ENCODE measurements around the gene VPS35L.
A peak's percentile ranks its signal among the peaks of the same experiment; 100 is the strongest.

The VPS35L gene

DNA sequence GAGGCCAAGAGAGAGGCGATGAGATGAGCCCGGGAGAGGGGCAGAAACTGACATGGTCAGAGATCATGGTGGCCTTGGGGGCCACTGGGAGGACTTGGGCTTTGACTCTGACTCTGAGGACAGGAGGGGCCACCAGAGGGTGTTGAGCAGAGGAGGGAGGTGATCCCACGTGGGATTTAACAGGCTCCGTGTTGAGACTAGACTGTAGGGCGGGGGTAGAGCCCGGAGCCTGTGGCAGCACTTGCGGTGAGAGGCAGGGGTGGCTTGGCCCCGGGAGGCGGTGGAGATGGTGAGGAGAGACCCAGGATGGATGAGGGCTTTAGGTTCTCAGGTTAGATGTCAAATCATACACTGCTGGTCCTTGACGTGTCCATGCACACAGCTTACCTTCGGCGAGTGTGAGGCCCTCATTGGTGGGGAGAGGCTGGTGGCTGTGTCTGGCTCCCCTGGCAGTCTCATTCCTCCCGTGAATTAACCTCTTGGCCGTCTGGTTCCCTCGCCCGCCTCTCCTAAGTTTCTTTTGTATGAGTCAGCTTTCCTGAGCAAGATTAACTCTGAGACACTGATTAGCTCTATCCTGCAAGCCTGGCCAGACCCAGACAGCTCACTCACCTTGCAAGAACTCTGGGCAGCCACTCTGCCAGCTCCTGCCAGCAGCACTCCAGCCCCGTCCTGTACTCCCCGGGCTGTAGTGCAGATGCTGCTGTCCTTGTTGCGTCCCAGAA is 39.7 kb downstream of the VPS35L start:
- DNase-seq = peak; percentile 67

DNA sequence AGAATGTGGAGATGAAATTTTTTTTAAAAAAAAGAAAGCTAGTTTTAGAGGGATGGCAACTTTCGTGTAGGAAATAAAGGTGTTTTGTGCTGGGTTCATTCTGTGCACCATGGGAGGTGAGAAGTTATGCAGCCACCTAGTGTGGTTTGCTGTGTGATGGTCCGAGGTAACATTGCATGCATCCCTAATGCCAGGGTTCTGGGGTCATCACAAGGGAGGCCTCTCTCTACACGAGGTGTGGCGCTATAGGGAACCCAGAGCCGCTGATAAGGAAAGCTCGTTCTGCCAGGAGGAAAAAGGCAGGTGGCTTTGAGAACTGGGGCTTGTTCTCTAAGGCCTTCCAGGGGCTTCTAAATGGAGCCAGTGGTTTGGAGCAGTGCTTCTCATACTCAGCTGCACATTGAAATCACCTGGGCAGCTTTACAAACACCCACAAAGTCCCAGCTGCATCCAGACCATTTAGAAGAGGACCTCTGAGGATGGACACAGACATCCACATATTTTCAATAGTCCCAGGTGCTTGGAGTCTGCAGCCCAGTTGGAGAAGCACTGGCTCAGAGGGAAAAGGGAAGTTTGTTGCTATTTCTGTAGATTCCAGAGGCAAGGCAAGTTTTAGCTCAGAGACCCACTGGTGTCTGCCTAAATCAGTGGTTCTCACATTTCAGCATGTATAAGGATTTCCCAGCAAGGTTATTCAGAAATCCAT is 43.5 kb downstream of the VPS35L start:
- DNase-seq = no peak

DNA sequence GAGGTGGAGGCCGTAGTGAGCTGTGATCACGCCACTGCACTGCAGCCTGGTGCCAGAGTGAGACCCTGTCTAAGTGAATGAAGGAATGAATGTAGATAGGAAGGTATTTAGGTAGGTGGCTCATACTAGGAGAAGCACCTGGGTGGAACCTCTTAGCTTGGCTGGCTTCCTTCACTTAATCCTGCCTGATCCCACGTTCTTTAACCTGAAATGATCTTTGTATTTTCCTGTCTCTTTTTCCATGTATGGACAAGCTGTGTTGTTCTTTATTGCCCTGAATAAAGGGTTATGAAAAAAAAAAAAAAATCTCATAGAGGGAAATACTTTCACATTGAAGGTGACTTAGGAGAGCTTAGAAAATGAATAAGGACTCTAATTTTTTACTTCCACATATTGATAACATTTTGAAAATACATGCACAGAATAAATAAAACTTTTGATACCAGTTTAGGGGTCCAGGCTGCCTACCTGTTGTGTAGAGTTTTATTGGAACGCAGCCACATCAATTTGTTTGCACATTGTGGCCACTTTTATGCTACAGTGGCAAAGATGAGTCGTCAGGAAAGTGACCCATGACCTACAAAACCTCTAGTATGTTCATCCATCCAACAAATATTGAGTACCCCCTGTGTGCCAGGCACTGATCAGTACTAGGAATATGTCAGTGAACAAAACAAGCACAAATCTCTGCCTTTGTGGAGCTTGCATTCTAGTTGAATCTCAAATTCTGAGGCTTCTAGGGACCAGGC is 44.6 kb downstream of the VPS35L start:
- no peak for DNase-seq

DNA sequence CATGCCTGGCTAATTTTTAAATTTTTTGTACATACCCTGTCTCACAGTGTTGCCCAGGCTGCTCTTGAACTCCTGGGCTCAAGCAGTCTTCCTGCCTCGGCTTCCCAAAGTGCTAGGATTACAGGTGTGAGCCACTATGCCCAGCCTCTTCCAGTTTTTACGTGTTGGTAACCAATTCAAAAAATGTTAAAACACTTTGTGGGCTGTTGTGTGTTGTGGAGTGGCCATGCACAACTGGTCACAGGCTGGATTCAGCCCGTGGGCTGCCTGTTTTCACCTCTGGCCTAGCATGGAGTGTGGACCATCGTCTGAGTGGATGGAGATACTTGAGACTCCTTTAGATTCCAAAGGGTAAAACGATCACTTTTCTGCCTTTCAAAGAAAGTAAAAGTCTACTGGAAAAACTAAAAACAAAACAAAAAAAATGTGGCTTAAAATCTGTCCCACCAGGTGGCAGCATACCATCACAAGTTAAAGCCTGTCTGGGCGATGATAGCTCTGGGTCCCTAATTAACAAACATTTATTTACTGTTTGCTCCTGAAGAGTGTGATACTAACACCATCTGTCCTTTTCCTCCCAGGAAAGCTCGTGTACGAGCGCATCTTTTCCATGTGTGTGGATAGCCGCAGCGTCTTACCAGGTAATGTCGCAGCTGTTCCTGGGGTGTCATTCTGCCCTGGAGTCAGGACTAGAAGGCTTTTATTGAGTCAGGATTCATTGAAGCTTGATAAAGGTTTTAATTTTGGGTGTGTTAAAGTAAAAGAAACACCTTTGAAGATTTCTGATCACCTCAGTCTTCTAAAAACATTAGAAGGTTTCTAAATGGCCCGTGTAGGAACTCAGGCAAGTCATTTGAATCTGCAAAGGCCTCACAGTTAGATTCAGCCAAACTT is 45.8 kb downstream of the VPS35L start:
- peak; percentile 31 for DNase-seq

DNA sequence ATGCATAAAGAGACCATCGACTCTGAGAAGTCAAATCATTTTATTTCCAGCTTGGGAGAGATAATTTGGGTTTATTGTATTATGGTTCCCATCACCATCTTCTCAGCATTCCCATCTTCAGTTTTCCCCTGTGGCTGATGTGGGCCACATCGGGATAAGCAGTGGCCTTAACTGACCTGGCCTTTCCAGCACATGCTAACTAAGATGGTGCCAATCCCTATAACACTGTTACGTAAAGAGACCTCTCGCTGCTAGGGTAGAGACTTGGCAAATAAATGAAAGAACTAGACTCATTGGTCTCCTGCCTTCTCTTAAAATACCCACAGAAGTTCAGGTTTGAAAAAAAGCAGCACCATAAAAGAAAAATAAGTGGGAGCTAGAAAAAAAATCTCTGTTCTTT is 49.4 kb downstream of the VPS35L start:
- no peak for DNase-seq

DNA sequence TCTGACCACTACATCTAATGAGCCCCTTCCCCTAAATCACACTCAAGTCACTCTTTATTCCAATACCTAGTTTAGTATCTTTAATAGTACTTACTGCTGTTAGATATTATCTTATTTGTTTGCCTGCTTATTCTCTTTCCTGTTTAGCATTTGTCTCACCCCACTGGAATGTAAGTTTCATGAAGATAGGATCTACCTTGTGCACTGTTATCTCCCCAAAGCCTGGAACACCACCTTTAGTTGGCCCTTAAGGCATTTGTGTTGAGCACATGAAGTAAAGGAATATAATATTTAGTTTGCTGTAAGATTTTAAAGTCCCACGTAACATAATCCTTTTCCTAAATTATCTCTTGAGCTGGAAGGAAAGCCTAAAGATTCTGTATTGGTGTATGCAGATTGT is 50.2 kb downstream of the VPS35L start:
- no peak for DNase-seq

DNA sequence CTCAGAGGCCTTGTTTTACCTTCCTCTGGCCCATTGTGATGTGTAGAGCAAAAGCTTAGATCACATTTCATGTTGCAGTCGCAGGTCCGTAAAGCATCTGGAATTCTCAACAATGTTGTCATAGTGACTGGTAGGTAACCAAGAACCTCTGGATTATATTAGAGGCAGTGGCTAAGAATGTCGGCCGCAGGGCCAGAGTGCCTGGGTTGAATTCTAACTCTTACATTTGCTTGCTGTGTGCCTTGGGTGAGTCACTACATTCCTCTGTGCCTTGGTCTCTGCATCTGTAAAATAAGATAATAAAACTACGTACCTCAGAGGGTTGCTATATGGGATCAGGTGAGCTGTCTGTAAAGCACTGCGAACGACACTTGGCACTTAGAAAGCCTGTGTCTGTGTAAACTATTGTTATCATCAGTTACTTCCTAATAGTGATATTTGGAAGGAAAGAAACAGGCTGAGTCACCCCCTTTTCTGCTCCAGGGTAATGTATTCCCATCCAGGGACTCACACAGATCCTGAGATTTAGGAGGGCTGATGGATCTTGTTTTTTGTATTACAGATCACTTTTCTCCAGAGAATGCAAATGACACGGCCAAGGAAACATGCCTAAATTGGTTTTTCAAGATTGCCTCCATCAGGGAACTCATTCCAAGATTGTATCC is 52.2 kb downstream of the VPS35L start:
- DNase-seq = peak; percentile 67

DNA sequence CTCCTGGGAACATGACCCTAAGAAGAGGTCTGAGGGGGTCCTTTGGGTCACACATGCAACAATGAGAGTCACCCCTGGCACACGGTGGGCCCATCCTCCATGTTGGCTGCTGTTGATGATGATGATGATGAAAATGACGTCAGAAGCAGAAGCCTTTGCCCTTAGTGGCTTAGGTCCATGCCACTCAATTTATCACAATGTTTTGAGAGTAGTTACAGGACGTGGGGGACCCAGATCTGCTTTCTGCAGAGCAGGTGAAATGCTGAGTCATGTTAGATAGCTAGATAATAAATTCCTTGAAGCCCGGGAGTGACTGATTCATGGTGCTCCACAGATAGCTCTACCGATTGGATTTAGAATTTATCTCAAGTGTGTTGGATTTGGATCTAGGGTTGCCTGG is 53.9 kb downstream of the VPS35L start:
- no peak for DNase-seq

DNA sequence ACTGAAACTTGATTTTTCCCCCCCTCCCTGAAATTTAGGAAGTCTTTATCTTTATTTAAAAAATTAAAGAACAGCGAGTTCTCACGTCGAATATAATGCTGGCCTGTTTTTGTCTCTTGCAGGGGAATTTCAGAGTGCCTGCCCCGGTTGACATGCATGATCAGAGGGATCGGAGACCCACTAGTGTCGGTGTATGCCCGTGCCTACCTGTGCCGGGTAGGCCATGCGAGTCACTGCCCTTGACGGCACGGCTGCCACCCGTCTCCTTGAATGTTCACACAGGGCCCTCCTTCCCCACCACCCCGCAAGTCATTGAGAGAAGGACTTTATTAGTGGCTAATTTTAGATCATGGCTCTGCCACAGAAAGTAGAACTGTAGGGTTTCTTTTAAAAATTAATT is 54.7 kb downstream of the VPS35L start:
- no peak for DNase-seq

DNA sequence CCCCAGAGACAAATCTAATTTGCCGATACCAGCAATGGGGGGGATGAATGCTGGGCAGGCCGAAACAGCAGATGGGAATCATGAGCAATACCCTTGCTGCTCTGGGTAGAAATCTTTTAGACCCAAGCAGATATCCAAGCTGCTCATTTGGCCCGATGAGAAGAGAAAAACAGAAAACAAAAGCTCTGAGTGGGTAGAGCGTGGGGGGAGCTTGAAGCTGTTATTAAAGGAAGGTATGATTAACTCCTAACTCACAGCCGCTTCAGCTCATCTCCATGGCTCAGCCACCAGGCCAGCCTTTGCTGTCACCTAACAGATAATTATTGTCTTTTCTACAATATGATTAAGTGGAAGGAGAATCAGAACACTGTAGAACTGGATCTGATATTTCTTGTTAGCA is 58.3 kb downstream of the VPS35L start:
- peak; percentile 14 for DNase-seq

DNA sequence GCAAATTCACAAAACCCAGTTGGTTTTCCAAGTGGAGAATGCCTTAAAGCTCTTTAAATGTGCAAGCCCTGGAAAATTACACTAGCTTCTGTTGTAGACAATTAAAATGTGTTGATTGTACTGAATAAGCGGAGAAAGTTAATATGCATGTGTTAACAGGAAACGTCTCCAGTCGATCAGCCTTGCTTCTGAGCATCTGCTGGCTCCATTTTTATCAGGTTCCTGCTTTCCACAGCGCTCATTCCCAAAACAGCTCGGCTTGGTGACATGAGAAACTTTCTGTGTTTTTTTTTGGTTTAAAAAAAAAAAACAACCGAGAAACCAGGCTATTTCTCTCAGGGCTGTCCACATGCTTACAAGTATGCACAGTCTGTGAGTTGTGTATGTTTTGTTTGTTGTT is 60.7 kb downstream of the VPS35L start:
- DNase-seq = no peak

DNA sequence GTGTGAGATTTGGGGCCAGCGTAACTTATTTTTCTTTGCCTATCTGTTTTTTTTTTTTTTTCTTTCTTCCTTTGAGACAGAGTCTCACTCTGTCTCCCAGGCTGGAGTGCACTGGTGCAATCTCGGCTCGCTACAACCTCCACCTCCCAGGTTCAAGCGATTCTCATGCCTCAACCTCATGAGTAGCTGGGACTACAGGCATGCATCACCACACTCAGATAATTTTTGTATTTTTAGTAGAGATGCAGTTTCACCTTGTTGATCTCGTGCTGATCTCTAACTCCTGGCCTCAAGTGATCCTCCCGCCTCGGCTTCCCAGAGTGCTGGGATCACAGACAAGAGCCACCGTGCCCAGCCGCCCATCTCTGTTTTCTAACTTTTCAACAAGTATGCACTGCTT is 63.4 kb downstream of the VPS35L start:
- DNase-seq = no peak

DNA sequence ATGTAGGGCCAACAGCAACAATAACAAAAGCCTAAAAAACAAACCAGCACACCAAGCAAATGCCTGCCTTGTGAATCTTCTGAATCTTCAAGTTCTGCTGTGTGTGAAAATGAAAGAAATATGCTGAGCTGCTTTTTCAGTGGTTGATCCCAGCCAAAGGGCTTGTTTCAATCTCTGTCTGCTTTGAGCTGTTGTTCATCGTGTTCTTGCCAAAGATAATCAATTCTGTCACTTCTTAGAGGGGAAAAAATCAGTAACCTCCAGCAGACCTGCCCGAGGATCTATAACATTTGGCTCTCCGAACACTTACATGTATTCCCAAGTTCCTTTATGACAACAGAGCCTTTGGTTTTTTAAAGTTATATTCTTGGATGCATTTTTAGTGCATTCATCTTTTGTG is 65.9 kb downstream of the VPS35L start:
- no peak for DNase-seq

DNA sequence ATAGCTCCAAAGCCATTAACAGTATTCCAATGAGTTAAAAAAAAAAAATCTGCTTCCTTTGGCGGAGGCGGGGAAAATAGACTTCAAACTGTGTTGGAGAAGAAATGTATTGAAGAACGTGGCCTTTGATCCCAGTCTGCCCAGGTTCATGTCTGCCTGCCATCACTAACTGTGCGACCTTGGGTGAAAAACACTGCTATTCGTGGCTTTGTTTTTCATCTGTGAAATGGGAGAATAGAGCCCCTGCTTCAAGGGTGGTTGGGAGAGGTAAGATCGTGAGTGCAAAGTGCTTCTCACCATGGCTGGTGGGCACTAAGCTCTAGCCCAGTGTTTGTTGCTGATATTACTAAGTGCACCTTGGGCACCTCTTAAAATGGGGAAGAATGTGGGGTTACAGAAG is 69.5 kb downstream of the VPS35L start:
- DNase-seq = no peak

DNA sequence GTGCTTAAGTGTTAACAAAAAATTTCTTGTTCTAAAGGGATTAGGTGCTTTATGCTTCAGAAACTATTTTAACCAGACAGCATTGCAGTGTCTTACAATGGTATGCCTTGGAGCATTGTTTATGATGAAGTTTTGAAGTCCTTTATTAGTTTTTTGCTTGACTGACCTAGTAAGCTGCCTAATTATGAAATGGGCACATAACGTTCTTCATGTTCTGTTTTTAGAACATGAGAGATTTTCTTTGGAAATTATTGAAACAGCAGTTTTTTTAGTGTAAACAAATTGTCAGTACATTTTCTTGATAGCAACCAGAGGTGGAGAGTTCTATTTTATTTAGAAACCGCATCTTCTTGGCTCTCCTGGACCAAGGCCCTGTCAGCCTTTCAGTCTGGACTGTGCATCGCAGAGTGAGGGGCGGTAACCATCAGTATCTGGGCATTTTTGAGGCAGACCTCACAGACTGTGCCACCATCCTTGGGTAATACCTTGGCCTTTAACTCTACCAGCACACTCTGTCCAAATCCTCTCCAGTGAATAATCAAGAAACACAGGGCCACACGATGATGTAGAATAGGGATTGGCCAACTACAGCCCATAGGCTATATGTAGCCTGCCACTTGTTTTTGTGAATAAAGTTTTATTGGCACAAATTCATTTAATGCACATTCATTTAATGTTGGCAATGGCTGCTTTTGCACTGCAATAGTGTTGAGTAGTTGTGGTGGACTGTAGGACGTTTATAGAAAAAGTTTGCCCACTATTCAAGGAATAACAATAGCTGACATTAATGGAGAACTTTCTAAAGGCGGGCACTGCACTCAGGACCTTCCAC is 81.1 kb downstream of the VPS35L start:
- no peak for DNase-seq

DNA sequence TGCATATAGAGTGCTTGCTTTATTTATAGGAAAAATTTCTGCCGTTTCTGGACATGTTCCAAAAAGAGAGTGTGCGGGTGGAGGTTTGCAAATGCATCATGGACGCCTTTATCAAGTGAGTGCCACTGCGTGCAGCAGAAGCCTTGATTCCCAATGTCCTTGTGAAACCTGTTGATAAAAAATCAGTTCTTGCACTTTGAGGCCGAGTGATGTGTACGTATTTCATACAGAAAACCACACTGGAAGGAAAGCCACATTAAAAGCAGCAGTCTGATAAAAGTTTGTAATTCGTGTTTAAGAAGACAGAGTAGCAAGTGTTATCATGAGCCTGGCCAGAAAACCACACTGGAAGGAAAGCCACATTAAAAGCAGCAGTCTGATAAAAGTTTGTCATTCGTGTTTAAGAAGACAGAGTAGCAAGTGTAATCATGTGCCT is 84.5 kb downstream of the VPS35L start:
- DNase-seq = no peak

DNA sequence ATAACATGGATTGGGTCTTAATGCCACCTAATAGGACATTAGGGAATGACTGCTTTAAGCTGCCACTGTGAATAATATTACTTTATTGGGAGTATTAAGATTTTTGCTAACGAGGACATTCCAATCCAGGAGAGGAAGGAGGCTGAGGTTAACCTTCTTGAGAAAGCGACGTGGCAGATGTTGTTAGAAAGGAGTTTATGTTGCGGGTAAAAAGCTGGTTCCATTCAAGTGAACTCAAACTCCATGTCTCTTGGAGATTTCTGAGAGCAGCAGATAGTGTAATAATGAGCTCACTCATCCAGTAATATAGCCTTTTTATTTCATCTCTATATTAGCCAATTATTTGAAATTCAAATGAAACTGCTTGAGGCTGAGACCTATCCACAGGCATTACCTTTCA is 87.0 kb downstream of the VPS35L start:
- DNase-seq = no peak

DNA sequence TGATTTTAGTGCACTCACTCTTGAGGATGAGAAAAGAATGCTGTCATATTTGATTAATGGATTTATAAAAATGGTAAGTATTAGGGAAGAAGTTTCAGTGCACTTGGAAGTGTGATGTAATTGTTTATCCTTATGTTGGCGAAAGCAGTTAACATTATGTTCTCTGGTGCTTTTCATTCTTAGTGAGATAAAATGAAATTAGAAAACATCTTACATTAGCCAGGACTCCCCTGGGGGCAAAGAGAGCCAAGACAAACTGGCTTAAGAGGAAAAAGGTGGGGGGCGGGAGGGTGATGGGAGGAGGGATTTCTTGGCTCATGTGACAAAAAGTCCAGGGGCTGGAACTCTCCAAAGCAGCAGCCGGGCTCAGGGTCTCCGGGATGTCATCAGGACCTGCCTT is 89.4 kb downstream of the VPS35L start:
- DNase-seq = no peak

DNA sequence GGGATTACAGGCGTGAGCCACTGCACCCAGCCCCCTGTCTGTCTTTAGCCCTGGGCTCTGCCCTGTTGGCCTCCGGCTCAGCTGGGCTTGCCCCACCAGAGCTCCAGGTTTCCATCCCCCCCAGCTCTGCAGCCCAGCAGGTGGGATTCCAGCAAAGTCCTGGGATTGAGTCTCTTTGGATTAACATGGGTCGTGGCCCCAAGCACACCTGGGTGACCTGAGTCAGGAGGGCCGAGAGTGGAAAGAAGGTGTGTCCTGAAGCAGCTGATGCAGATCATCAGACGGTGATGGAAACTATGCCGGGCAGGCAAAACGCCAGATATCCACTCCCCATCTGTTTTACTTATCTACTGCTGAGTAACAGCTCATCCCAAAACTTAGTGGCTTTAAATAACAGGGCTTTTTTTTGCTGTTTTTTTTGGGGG is 90.1 kb downstream of the VPS35L start:
- DNase-seq = peak; percentile 2

DNA sequence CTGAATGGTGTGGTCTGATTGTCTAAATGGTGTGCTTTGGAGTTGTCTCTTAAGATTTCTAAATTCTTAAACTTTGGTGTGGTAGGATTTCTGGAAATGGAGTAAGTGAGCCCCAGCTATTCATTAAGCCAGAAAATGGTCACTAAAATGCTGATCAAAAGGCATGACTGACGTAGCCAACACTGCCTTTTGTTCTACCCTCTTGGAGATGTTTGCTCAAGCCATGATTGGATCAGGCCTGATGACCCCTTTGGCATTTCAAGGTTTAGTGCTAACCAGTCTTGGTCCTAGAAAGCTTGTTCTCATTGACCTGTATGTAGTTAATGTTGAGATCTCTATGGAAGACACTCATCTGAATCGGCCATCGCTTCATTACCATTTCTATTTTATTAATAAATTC is 94.5 kb downstream of the VPS35L start:
- DNase-seq = no peak

DNA sequence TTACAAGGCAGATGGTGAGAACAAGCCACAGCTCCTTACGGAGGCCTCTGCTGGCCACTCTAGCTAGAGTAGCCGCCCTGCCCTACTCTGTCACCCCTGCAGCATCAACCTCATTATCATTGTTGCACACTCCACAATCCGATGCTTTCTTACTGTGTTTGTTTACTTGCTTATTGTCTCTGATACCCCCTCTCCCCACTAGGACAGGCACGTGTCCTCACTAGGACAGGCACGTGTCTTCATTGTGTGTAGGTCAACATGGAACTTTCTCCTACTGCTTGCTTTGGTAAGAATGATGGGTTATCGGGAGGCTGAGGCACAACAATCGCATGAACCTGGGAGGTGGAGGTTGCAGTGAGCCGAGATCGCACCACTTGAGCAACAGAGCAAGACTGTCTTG is 98.6 kb downstream of the VPS35L start:
- no peak for DNase-seq

All from fibroblast of skin of right quadriceps (primary cell).